Renal pelvis (tissue), 4 donors: ENCODE measurements around the gene USH2A. TPM values are rescaled to one million over a fixed set of nuclear protein-coding genes. Genes with fewer than 3 reads are reported as not detected.

Experiments used
- DNase-seq: peaks from one replicate; pipeline ENCODE4 v3.0.0-alpha.2; 2013
- polyA plus RNA-seq, 3 donors: library from polyadenylated mRNA; unstranded; fragments of 120-200 nt; gene quantifications; one replicate each; pipeline ENCODE4 v1.2.1, GENCODE V29; 2013; ENCODE audit not compliant: insufficient read length in 3 of 3

USH2A gene
- polyA plus RNA-seq, 3 donors: 0.07 to 0.37 (median 0.31) TPM

- DNase-seq: no peak
These were observed 705.4 kb downstream of the USH2A start for GRCh38 chr1:215717677-215718426.

- DNase-seq: no peak
These were observed 712.4 kb downstream of the USH2A start for GRCh38 chr1:215710899-215711225.

- peak; percentile 4 for DNase-seq
These were observed 713.0 kb downstream of the USH2A start for GRCh38 chr1:215710036-215710898.

- DNase-seq: no peak
These were observed 719.0 kb downstream of the USH2A start for GRCh38 chr1:215704089-215704860.

GRCh38 chr1:215682232-215682631 is 741.0 kb downstream of the USH2A start:
- peak; percentile 21 for DNase-seq

GRCh38 chr1:215681041-215681440 is 742.2 kb downstream of the USH2A start:
- no peak for DNase-seq

GRCh38 chr1:215679231-215679630 is 744.0 kb downstream of the USH2A start:
- no peak for DNase-seq

GRCh38 chr1:215677112-215677511 is 746.1 kb downstream of the USH2A start:
- DNase-seq: no peak

- DNase-seq: no peak
These were observed 749.3 kb downstream of the USH2A start for GRCh38 chr1:215673943-215674342.

GRCh38 chr1:215672482-215672881 is 750.8 kb downstream of the USH2A start:
- DNase-seq: no peak

GRCh38 chr1:215669806-215670491 is 753.3 kb downstream of the USH2A start:
- no peak for DNase-seq

- DNase-seq: peak; percentile 22
These were observed 755.5 kb downstream of the USH2A start for GRCh38 chr1:215667761-215668160.

GRCh38 chr1:215665215-215665614 is 758.0 kb downstream of the USH2A start:
- no peak for DNase-seq

- no peak for DNase-seq
These were observed 762.2 kb downstream of the USH2A start for GRCh38 chr1:215661033-215661432.

GRCh38 chr1:215660259-215660658 is 763.0 kb downstream of the USH2A start:
- DNase-seq: no peak

- no peak for DNase-seq
These were observed 766.2 kb downstream of the USH2A start for GRCh38 chr1:215657047-215657446.

GRCh38 chr1:215652371-215652770 is 770.9 kb downstream of the USH2A start:
- DNase-seq: no peak

GRCh38 chr1:215651867-215652266 is 771.4 kb downstream of the USH2A start:
- DNase-seq: no peak

GRCh38 chr1:215650446-215651149 is 772.6 kb downstream of the USH2A start:
- no peak for DNase-seq

GRCh38 chr1:215648957-215649356 is 774.3 kb downstream of the USH2A start:
- DNase-seq: no peak

GRCh38 chr1:215647738-215648137 is 775.5 kb downstream of the USH2A start:
- DNase-seq: no peak
